K562 (cell line): ENCODE results near the gene SMAD3. TPM values are rescaled to one million over a fixed set of nuclear protein-coding genes. Genes with fewer than 3 reads are reported as not detected.

Experiments
- ATAC-seq: fragments of 200-7000 bp; cut with Tn5 transposase; 3 replicates; pipeline ENCODE4 v1.9.1; 2020; ENCODE audit warnings: moderate library complexity
- BruUV-seq: library from RNA; stranded (reverse); fragments of 400-500 nt; replicated peaks from 2 replicates; lab custom pipeline; 2021; lab: Mats Ljungman, UMichigan
- CTCF ChIA-PET: fragments of 300-600 bp; formaldehyde crosslinking; extraction: SDS; loops from one replicate; lab custom pipeline; 2021; ENCODE audit warnings: low intra/inter-chr PET ratio; lab: Yijun Ruan, JAX
- POLR2A ChIA-PET: fragments of 300-600, 350-650 bp; sonication (Branson Sonifier 250); formaldehyde crosslinking; extraction: SDS; loops from one replicate; lab custom pipeline; 2021; ENCODE audit warnings: antibody characterized with exemption, inconsistent platforms; lab: Yijun Ruan, JAX
- DNase-seq, 4 experiments: peaks; one replicate each; pipeline versions ENCODE4 v3.0.0 to v3.0.0-alpha.2; 2011 to 2018; ENCODE audit warnings: low spot score in 3 of 4, mixed read lengths in 3 of 4; ENCODE audit errors: extremely low read depth in 1 of 4
- FAIRE-seq: peaks from 2 replicates; lab custom pipeline; 2011; peaks lifted over from hg19 to GRCh38; lab: Jason Lieb, UNC
- H2AFZ ChIP-seq: 2 replicates; pipeline ENCODE4 v1.6.0; 2011; ENCODE audit warnings: low read depth, low read length, control low read depth, inconsistent platforms
- H3K27ac ChIP-seq: fragments of 200-600 bp; 3 replicates; pipeline ENCODE4 v1.8.0; 2011; ENCODE audit warnings: low read depth, mild to moderate bottlenecking, control low read depth, inconsistent platforms, low read length, moderate library complexity, mixed read lengths; ENCODE audit errors: extremely low read depth
- H3K27me3 ChIP-seq, 2 experiments: fragments of 300-600 bp in 1 of 2; 2 replicates in 1 of 2; 3 replicates in 1 of 2; pipeline versions ENCODE4 v1.6.0 to v1.8.0; 2011; ENCODE audit warnings: inconsistent platforms in 2 of 2, low read length in 2 of 2, mild to moderate bottlenecking in 1 of 2, mixed read lengths in 1 of 2, moderate library complexity in 1 of 2; ENCODE audit not compliant: control insufficient read depth in 2 of 2, insufficient read depth in 2 of 2
- H3K36me3 ChIP-seq: fragments of 300-600 bp; 3 replicates; pipeline ENCODE4 v1.8.0; 2011; ENCODE audit warnings: mild to moderate bottlenecking, low read length, inconsistent platforms; ENCODE audit not compliant: control insufficient read depth, insufficient read depth
- H3K4me1 ChIP-seq, 2 experiments: fragments of 200-600 bp in 1 of 2; replicated peaks in 1 of 2; 2 replicates in 1 of 2; 3 replicates in 1 of 2; pipeline versions ENCODE4 v1.5.1 to v1.8.0; 2011; ENCODE audit warnings: inconsistent platforms in 2 of 2, low read length in 2 of 2, mild to moderate bottlenecking in 1 of 2, mixed read lengths in 1 of 2, moderate library complexity in 1 of 2; ENCODE audit not compliant: control insufficient read depth in 2 of 2, insufficient read depth in 2 of 2
- H3K4me2 ChIP-seq: 2 replicates; pipeline ENCODE4 v1.6.1; 2011; ENCODE audit warnings: low read length, control low read depth, inconsistent platforms, mixed read lengths; ENCODE audit not compliant: insufficient read depth
- H3K4me3 ChIP-seq: fragments of 200-600 bp; sonication (generic), shearing (Covaris generic); 2 replicates; pipeline ENCODE4 v1.5.1; 2016; ENCODE audit warnings: control low read depth, inconsistent platforms
- H3K79me2 ChIP-seq: fragments of 200-600 bp; 3 replicates; pipeline ENCODE4 v1.8.0; 2011; ENCODE audit warnings: low read length, inconsistent platforms; ENCODE audit not compliant: control insufficient read depth, insufficient read depth
- H3K9ac ChIP-seq, 2 experiments: 2 replicates each; pipeline versions ENCODE4 v1.6.0 to v1.6.1; 2011; ENCODE audit warnings: low read depth in 2 of 2, low read length in 2 of 2, control low read depth in 1 of 2, inconsistent platforms in 1 of 2, mild to moderate bottlenecking in 1 of 2, mixed read lengths in 1 of 2; ENCODE audit not compliant: insufficient read depth in 1 of 2
- H3K9me1 ChIP-seq: one replicate; pipeline ENCODE4 v1.6.0; 2011; ENCODE audit warnings: inconsistent platforms, mild to moderate bottlenecking, low read length, moderate library complexity; ENCODE audit not compliant: control insufficient read depth, insufficient read depth
- H3K9me3 ChIP-seq: replicated peaks from 2 replicates; pipeline ENCODE4 v1.5.1; 2011; ENCODE audit warnings: low read depth, low read length, inconsistent platforms; ENCODE audit not compliant: control insufficient read depth, insufficient read depth
- H4K20me1 ChIP-seq: replicated peaks from 2 replicates; pipeline ENCODE4 v1.6.1; 2011; ENCODE audit warnings: low read length, inconsistent platforms, mixed read lengths; ENCODE audit not compliant: control insufficient read depth, insufficient read depth
- BACH1 ChIP-seq: fragments of 200-800 bp; sonication (Bioruptor generic); IDR thresholded peaks from 2 replicates; pipeline ENCODE4 v1.6.1; 2016; ENCODE audit warnings: missing genetic modification characterization, missing compliant biosample characterization
- BRCA1 ChIP-seq, 2 experiments: fragments of 450-650 bp in 1 of 2; sonication (generic) in 1 of 2; formaldehyde crosslinking in 1 of 2; IDR thresholded peaks; 2 replicates each; pipeline versions ENCODE4 v1.5.0 to v1.6.1; 2017 to 2020; ENCODE audit warnings: mild to moderate bottlenecking in 1 of 2, missing genetic modification reagents in 1 of 2
- CHD1 ChIP-seq: fragments of 200-600 bp; sonication (generic); IDR thresholded peaks from one replicate; pipeline ENCODE4 v1.6.1; 2012; ENCODE audit warnings: mild to moderate bottlenecking, moderate library complexity, low read length, inconsistent platforms
- CREB3L1 ChIP-seq: fragments of 450-650 bp; IDR thresholded peaks from 2 replicates; pipeline ENCODE4 v1.6.1; 2014; ENCODE audit warnings: low read depth, mild to moderate bottlenecking, moderate library complexity, borderline replicate concordance
- ETS1 ChIP-seq: conservative IDR thresholded peaks from 2 replicates; pipeline ENCODE4 v1.6.1; 2011; ENCODE audit warnings: low read depth, mild to moderate bottlenecking, low read length; ENCODE audit not compliant: control insufficient read depth
- MAX ChIP-seq: sonication (generic); formaldehyde crosslinking; IDR thresholded peaks from 2 replicates; pipeline ENCODE4 v1.9.0; 2022; ENCODE audit warnings: mild to moderate bottlenecking, missing genetic modification reagents
- MLLT1 ChIP-seq, 2 experiments: fragments of 450-650 bp; IDR thresholded peaks; 2 replicates each; pipeline ENCODE4 v1.6.1; 2016
- MTF1 ChIP-seq: fragments of 250-450 bp; sonication (Bioruptor Pico); IDR thresholded peaks from 2 replicates; pipeline ENCODE4 v1.9.0; 2021; ENCODE audit warnings: moderate library complexity, mild to moderate bottlenecking, inconsistent platforms, borderline replicate concordance
- MYC ChIP-seq, 2 experiments: fragments of 250-450 bp in 1 of 2; sonication (Bioruptor Pico) in 1 of 2; IDR thresholded peaks; 2 replicates each; pipeline versions ENCODE4 v1.5.1 to v1.6.1; 2012 to 2021; ENCODE audit warnings: low read depth in 2 of 2, borderline replicate concordance in 1 of 2, improper control_type of control experiment in 1 of 2, low read length in 1 of 2, mild to moderate bottlenecking in 1 of 2, moderate library complexity in 1 of 2
- NRF1 ChIP-seq, 2 experiments: fragments of 450-650 bp; IDR thresholded peaks in 1 of 2; conservative IDR thresholded peaks in 1 of 2; 2 replicates each; pipeline ENCODE4 v1.6.1; 2014; ENCODE audit warnings: mild to moderate bottlenecking in 2 of 2
- RB1 ChIP-seq: fragments of 450-650 bp; IDR thresholded peaks from 2 replicates; pipeline ENCODE4 v1.6.1; 2017; ENCODE audit warnings: low read depth, mild to moderate bottlenecking
- SIN3B ChIP-seq: fragments of 450-650 bp; IDR thresholded peaks from 2 replicates; pipeline ENCODE4 v1.6.1; 2017; ENCODE audit warnings: low read depth, mild to moderate bottlenecking, moderate library complexity
- SLC30A9 ChIP-seq: fragments of 250-450 bp; sonication (Bioruptor Pico); IDR thresholded peaks from 2 replicates; pipeline ENCODE4 v1.8.0; 2022; ENCODE audit warnings: mild to moderate bottlenecking, moderate library complexity
- TAF15 ChIP-seq: fragments of 200-400 bp; formaldehyde crosslinking; IDR thresholded peaks from 2 replicates; pipeline ENCODE4 v1.6.1; 2017; ENCODE audit warnings: mild to moderate bottlenecking, low read depth, low read length, moderate library complexity
- WGBS: fragments of 100-300 bp; shearing (Covaris generic); methylation state at CpG from one replicate; pipeline ENCODE4 v1.1.6; 2016; ENCODE audit warnings: low coverage, mixed read lengths; ENCODE audit not compliant: insufficient coverage; ENCODE audit errors: missing lambda C conversion rate; 5-methylcytosine and 5-hydroxymethylcytosine counted together
- in situ Hi-C: fragments of 300-500 bp; cut with MboI; formaldehyde crosslinking; loops from 4 replicates; pipeline ENCODE4 v1.15.0; 2018; ENCODE audit warnings: inconsistent platforms, mixed read lengths
- intact Hi-C: fragments of 100-400 bp; cut with micrococcal nuclease; formaldehyde crosslinking; loops from 2 replicates; pipeline ENCODE4 v1.14.2; 2022
- polyA plus RNA-seq, 8 experiments: library from polyadenylated mRNA; depleted of rRNA in 4 of 8; stranded (reverse) in 5 of 8; unstranded in 3 of 8; fragments of >200 nt; fragmentation: Nextera tagmentation in 2 of 8; fragmentation: Illumina TruSeq in 1 of 8; extraction: Ambion mirVana in 2 of 8; extraction: Trizol in 1 of 8; gene quantifications; 2 replicates each; pipeline versions ENCODE4 v1.2.1 to v1.2.3, GENCODE V29; 2011 to 2014; ENCODE audit warnings: inconsistent platforms in 1 of 8, missing spikeins in 1 of 8
- total RNA-seq, 7 experiments: library from RNA; depleted of rRNA in 6 of 7; stranded (reverse); fragments of >200 nt in 6 of 7; fragmentation: Illumina TruSeq in 2 of 7; extraction: Trizol in 2 of 7; gene quantifications; 2 replicates each; pipeline versions ENCODE4 v1.2.1 to v1.2.3, GENCODE V29; 2011 to 2021; ENCODE audit warnings: low replicate concordance in 1 of 7

The SMAD3 gene
- total and polyA plus RNA-seq, 9 of the 15 experiments (the other 6 are each of a cell fraction or from before 2014, with no cell fraction given), result 4.3 to 39.2 (median 11.1) TPM

- Histone ChIP-seq H3K27me3 (no peaks in the 10 kb centered on the region), H2AFZ (peak overlapping the region; percentile 65), H3K4me3 (peak overlapping the region; percentile 79), H3K27ac (peak overlapping the region; percentile 79), H3K4me1 (peaks cover 37 to 45% of the 10 kb centered on the region in 2 experiments), H3K9ac (peak overlapping the region; percentile 64 to 94), H3K9me3 (no peaks in the 10 kb centered on the region), H3K79me2 (peaks cover 53% of the 10 kb centered on the region), H4K20me1 (no peaks in the 10 kb centered on the region), H3K9me1 (no peaks in the 10 kb centered on the region), H3K36me3 (peaks cover 18% of the 10 kb centered on the region), H3K4me2 (peak overlapping the region; percentile 83)
- DNase-seq (peak; percentile 30 to 59 (median 50)), FAIRE-seq (no peak), ATAC-seq (peak; percentile 3; the same call in 1 of the 3 replicates)
- BruUV-seq, result no TSS peak
- intact Hi-C loops (loop anchor here (5.0 to 10.0 kb wide), 2 partner anchors 109 to 186 kb away; partner anchors contain the start of genes AAGAB and IQCH), in situ Hi-C loops (no loop called here)
- POLR2A ChIA-PET, result interaction anchor here (0.6 to 5.6 kb wide), 9 partner anchors 11 to 500 kb away, joined by 3 to 40 read pairs (median 3); no protein-coding TSS in a partner anchor
- 2% methylated on average over 37 of the region's 72 CpGs for WGBS
- CTCF ChIA-PET, result no interaction called here
- TF ChIP-seq MLLT1 (IDR thresholded peaks at IDR 0.05), result peak; percentile 54 to 74; a peak in 3 of 4 replicates
- TF ChIP-seq MAX, result no peak; the same call in 1 of the 2 replicates
- no peak for TF ChIP-seq BRCA1 (IDR thresholded peaks at IDR 0.05)
- no peak for TF ChIP-seq BRCA1 (CRISPR knock-in tag; IDR thresholded peaks at IDR 0.05)
- TF ChIP-seq BACH1 (tag), result no peak
- TF ChIP-seq MYC (IDR thresholded peaks at IDR 0.05; ENCODE audit: low read depth, low read length), result 0 out of 2 replicates have a peak, but pooled peaks have one; percentile 4
- TF ChIP-seq MYC (CRISPR knock-in tag; IDR thresholded peaks at IDR 0.05; ENCODE audit: borderline replicate concordance, low read depth), result 0 out of 2 replicates have a peak, but pooled peaks have one; percentile 51
- TF ChIP-seq CREB3L1, result no peak
- TF ChIP-seq TAF15, result no peak
- peak; percentile 65 for TF ChIP-seq CHD1
- TF ChIP-seq NRF1 (conservative IDR thresholded peaks at IDR 0.05 in 1 of 2, IDR thresholded peaks at IDR 0.05 in 1 of 2), result no peak
- no peak for TF ChIP-seq SIN3B
- TF ChIP-seq RB1, result 0 out of 2 replicates have a peak, but pooled peaks have one; percentile 39
- no peak for TF ChIP-seq MTF1 (CRISPR knock-in tag)
- TF ChIP-seq ETS1, result peak; percentile 21; the same call in 1 of the 2 replicates
- no peak for TF ChIP-seq SLC30A9 (CRISPR knock-in tag)
These were observed 898 bp downstream of the SMAD3 start for GRCh38 chr15:67066041-67066958.
